ENCODE results near the gene EFR3B.

EFR3B gene

GRCh38 chr2:25041307-25041927 is 459 bp upstream of the EFR3B start (continued):
- TF ChIP-seq AEBP2 (tag by site-specific recombination; IDR thresholded peaks at IDR 0.05; ENCODE audit: borderline replicate concordance) (no peak), ZNF664 (tag by site-specific recombination; IDR thresholded peaks at IDR 0.05) (no peak), ZNF677 (tag by site-specific recombination; IDR thresholded peaks at IDR 0.05) (no peak), ZBTB7A (tag by site-specific recombination; IDR thresholded peaks at IDR 0.05; ENCODE audit: low read depth) (no peak), ZNF23 (tag by site-specific recombination; IDR thresholded peaks at IDR 0.05; ENCODE audit: borderline replicate concordance) (no peak), KLF10 (tag by site-specific recombination; IDR thresholded peaks at IDR 0.05) (no peak), ZNF501 (tag by site-specific recombination; IDR thresholded peaks at IDR 0.05) (0 out of 2 replicates have a peak, but pooled peaks have one; percentile 45), ZNF16 (tag by site-specific recombination; IDR thresholded peaks at IDR 0.05; ENCODE audit: low read depth) (no peak), ZXDB (tag by site-specific recombination; IDR thresholded peaks at IDR 0.05) (no peak), ZNF530 (tag by site-specific recombination; IDR thresholded peaks at IDR 0.05; ENCODE audit: low read depth) (no peak), KLF7 (tag by site-specific recombination; IDR thresholded peaks at IDR 0.05; ENCODE audit: borderline replicate concordance) (no peak), KLF9 (tag by site-specific recombination; IDR thresholded peaks at IDR 0.05; ENCODE audit: low read depth) (peak; percentile 35; the same call in 1 of the 2 replicates), ZNF560 (tag by site-specific recombination; IDR thresholded peaks at IDR 0.05; ENCODE audit: borderline replicate concordance) (no peak), ZNF621 (tag by site-specific recombination; IDR thresholded peaks at IDR 0.05) (no peak), ZNF10 (tag by site-specific recombination; IDR thresholded peaks at IDR 0.05) (peak; percentile 35; the same call in 1 of the 2 replicates), ZNF561 (tag by site-specific recombination; IDR thresholded peaks at IDR 0.05; ENCODE audit: borderline replicate concordance) (no peak; the same call in 1 of the 2 replicates), ZNF274 (IDR thresholded peaks at IDR 0.05; ENCODE audit: low read length) (no peak), ZNF274 (tag by site-specific recombination; IDR thresholded peaks at IDR 0.05; ENCODE audit: borderline replicate concordance) (no peak), ZNF211 (tag by site-specific recombination; IDR thresholded peaks at IDR 0.05; ENCODE audit: low read depth) (no peak), ZEB2 (tag by site-specific recombination; IDR thresholded peaks at IDR 0.05) (no peak), ZNF837 (tag by site-specific recombination; IDR thresholded peaks at IDR 0.05) (no peak), EGR2 (tag by site-specific recombination; IDR thresholded peaks at IDR 0.05; ENCODE audit: low read depth) (no peak), ZNF585B (tag by site-specific recombination; IDR thresholded peaks at IDR 0.05) (no peak), ZNF394 (tag by site-specific recombination; IDR thresholded peaks at IDR 0.05; ENCODE audit: borderline replicate concordance) (peak; percentile 79; the same call in 1 of the 2 replicates), OVOL3 (tag by site-specific recombination; IDR thresholded peaks at IDR 0.05) (no peak)
- TF ChIP-seq, protein P1, sequence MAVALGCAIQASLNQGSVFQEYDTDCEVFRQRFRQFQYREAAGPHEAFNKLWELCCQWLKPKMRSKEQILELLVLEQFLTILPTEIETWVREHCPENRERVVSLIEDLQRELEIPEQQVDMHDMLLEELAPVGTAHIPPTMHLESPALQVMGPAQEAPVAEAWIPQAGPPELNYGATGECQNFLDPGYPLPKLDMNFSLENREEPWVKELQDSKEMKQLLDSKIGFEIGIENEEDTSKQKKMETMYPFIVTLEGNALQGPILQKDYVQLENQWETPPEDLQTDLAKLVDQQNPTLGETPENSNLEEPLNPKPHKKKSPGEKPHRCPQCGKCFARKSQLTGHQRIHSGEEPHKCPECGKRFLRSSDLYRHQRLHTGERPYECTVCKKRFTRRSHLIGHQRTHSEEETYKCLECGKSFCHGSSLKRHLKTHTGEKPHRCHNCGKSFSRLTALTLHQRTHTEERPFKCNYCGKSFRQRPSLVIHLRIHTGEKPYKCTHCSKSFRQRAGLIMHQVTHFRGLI (tag by site-specific recombination; IDR thresholded peaks at IDR 0.05) = peak; percentile 93
- TF ChIP-seq, protein P2, sequence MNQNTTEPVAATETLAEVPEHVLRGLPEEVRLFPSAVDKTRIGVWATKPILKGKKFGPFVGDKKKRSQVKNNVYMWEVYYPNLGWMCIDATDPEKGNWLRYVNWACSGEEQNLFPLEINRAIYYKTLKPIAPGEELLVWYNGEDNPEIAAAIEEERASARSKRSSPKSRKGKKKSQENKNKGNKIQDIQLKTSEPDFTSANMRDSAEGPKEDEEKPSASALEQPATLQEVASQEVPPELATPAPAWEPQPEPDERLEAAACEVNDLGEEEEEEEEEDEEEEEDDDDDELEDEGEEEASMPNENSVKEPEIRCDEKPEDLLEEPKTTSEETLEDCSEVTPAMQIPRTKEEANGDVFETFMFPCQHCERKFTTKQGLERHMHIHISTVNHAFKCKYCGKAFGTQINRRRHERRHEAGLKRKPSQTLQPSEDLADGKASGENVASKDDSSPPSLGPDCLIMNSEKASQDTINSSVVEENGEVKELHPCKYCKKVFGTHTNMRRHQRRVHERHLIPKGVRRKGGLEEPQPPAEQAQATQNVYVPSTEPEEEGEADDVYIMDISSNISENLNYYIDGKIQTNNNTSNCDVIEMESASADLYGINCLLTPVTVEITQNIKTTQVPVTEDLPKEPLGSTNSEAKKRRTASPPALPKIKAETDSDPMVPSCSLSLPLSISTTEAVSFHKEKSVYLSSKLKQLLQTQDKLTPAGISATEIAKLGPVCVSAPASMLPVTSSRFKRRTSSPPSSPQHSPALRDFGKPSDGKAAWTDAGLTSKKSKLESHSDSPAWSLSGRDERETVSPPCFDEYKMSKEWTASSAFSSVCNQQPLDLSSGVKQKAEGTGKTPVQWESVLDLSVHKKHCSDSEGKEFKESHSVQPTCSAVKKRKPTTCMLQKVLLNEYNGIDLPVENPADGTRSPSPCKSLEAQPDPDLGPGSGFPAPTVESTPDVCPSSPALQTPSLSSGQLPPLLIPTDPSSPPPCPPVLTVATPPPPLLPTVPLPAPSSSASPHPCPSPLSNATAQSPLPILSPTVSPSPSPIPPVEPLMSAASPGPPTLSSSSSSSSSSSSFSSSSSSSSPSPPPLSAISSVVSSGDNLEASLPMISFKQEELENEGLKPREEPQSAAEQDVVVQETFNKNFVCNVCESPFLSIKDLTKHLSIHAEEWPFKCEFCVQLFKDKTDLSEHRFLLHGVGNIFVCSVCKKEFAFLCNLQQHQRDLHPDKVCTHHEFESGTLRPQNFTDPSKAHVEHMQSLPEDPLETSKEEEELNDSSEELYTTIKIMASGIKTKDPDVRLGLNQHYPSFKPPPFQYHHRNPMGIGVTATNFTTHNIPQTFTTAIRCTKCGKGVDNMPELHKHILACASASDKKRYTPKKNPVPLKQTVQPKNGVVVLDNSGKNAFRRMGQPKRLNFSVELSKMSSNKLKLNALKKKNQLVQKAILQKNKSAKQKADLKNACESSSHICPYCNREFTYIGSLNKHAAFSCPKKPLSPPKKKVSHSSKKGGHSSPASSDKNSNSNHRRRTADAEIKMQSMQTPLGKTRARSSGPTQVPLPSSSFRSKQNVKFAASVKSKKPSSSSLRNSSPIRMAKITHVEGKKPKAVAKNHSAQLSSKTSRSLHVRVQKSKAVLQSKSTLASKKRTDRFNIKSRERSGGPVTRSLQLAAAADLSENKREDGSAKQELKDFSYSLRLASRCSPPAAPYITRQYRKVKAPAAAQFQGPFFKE (tag by site-specific recombination; IDR thresholded peaks at IDR 0.05; ENCODE audit: borderline replicate concordance) = no peak
- TF ChIP-seq, protein P3, sequence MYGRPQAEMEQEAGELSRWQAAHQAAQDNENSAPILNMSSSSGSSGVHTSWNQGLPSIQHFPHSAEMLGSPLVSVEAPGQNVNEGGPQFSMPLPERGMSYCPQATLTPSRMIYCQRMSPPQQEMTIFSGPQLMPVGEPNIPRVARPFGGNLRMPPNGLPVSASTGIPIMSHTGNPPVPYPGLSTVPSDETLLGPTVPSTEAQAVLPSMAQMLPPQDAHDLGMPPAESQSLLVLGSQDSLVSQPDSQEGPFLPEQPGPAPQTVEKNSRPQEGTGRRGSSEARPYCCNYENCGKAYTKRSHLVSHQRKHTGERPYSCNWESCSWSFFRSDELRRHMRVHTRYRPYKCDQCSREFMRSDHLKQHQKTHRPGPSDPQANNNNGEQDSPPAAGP (tag by site-specific recombination; IDR thresholded peaks at IDR 0.05) = 0 out of 2 replicates have a peak, but pooled peaks have one; percentile 28
